Ishikawa (cell line): Measurements from ENCODE around the gene KIAA0408.

Experiments
- CEBPB ChIP-seq: IDR thresholded peaks from 2 replicates; pipeline ENCODE4 v1.6.1; 2012
- EP300 ChIP-seq: IDR thresholded peaks from 2 replicates; pipeline ENCODE4 v1.6.1; 2012; ENCODE audit warnings: borderline replicate concordance
- RAD21 ChIP-seq: IDR thresholded peaks from 2 replicates; pipeline ENCODE4 v1.6.1; 2012; ENCODE audit warnings: low read depth
- YY1 ChIP-seq: IDR thresholded peaks from 2 replicates; pipeline ENCODE4 v1.6.1; 2012; ENCODE audit warnings: low read depth
- ZBTB7A ChIP-seq: IDR thresholded peaks from 2 replicates; pipeline ENCODE4 v1.6.1; 2012; ENCODE audit warnings: low read depth
- TF ChIP-seq, protein P1 (sequence below): IDR thresholded peaks from 2 replicates; pipeline ENCODE4 v1.6.1; 2012
- TF ChIP-seq, protein P2 (sequence below): IDR thresholded peaks from 2 replicates; pipeline ENCODE4 v1.6.1; 2012

DNA sequence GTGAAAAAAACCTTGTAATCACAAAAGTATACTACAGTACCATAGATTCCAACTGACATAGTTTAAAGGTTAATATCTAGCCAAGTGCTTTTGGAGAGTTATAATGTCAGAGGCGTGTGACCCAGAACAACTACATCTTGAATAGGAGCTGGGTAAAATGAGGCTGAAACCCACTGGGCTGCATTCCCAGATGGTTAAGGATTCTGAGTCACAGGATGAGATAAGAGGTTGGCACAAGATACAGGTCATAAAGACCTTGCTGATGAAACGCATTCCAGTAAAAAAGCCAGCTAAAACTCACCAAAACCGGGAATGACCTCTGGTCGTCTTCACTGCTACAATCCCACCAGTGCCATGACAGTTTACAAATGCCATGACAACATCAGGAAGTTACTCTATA, 22.4 kb upstream of the KIAA0408 start:
- TF ChIP-seq, protein P1, sequence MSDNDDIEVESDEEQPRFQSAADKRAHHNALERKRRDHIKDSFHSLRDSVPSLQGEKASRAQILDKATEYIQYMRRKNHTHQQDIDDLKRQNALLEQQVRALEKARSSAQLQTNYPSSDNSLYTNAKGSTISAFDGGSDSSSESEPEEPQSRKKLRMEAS = no peak
- TF ChIP-seq, protein P2, sequence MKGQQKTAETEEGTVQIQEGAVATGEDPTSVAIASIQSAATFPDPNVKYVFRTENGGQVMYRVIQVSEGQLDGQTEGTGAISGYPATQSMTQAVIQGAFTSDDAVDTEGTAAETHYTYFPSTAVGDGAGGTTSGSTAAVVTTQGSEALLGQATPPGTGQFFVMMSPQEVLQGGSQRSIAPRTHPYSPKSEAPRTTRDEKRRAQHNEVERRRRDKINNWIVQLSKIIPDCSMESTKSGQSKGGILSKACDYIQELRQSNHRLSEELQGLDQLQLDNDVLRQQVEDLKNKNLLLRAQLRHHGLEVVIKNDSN = no peak
- no peak for TF ChIP-seq EP300
- no peak for TF ChIP-seq YY1
- TF ChIP-seq RAD21 = no peak
- TF ChIP-seq ZBTB7A = no peak
- TF ChIP-seq CEBPB = no peak
